T-helper 2 cell (primary cell): ENCODE data around the gene SNX9.
A peak's percentile ranks its signal among the peaks of the same experiment; 100 is the strongest.
"Not testable (repeated sequence)": the region's sequence is repeated elsewhere in the genome, so short reads cannot be mapped to it uniquely, and the experiment has no call there.

Source experiments
- DNase-seq, 5 experiments: peaks; one replicate each; pipeline versions ENCODE4 v3.0.0 to v3.0.0-alpha.2; 2012 to 2022
- total RNA-seq, 2 donors: gene quantifications; one replicate each; lab custom pipeline; 2026; lab: John Stamatoyannopoulos, UW

SNX9 gene
- total RNA-seq, result 39.3 to 177 reads per million in 2 donors

GRCh38 chr6:157823001-157823527, at the start of gene SNX9:
Gene SNX9 (plus strand): TSS chr6:157823246. CDS start chr6:157823435, 189 bp downstream.
- DNase-seq, result peak; percentile 41 to 67 (median 52)

- no peak for DNase-seq
Observed at GRCh38 chr6:157773248-157773773, 49.7 kb upstream of the SNX9 start.

GRCh38 chr6:157774153-157775135, 48.6 kb upstream of the SNX9 start:
- peak in 1 of 5 experiments; percentile 34 for DNase-seq

DNA sequence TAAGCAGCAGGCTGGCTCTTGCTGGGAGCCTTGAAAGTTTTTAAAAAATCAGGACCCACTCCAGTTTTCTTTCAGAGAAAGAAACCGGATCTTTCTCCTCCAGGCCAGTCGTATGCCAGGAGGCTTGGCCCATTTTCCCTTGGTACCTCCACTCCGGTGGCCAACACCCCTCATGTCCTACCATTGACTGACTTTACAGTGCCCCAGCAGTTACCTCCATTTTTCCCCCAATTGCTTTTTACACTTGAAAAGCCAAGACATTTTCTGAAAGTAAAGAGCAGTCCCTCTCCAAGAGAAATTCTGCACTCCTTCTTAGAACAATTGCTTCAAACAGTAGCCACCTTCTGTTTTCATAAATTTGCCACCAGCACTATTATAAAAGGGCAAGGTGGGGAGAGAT, 47.7 kb upstream of the SNX9 start:
- DNase-seq, result no peak

DNA sequence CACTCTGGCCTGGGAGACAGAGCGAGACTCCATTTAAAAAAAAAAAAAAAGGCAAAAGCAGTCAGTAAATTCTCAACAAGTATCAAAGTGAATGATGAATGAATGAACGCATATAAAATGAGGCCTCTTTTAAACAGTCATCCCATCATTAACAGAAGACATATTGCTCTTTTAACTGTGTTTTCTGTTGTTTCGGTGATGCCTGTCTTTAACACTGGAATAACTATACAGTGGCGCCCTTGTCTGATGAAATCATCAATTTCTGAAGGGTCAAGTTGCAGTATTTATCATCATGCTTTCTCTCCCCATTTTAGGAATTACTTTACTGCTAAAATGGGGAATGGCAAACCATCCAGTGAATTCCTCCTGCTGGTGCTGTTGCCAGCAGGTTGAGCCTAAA, 45.7 kb upstream of the SNX9 start:
- no peak for DNase-seq

DNA sequence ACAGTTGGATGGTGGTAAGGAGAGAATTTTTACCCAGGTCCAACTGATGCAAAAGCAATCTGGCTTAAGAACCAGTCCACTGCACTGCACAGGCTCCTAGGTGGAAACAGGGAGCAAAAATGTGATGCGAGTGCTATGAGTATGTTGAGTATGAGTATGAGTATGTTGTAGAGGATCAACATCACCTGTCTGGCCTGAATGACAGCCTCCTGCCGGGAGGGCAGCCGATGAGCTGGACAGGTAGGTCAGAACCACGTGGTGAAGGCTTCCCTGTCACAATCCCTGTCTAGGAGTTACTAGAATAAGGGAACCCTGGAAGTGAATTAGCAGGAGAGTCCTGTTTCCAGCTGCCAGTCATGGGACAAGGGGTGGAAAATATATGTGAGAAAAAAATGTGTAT, 44.3 kb upstream of the SNX9 start:
- no peak for DNase-seq

GRCh38 chr6:157779705-157780604, 43.1 kb upstream of the SNX9 start:
- DNase-seq, result no peak

GRCh38 chr6:157785636-157786035, 37.4 kb upstream of the SNX9 start:
- DNase-seq, result no peak

- no peak for DNase-seq
Observed at GRCh38 chr6:157786221-157786620, 36.8 kb upstream of the SNX9 start.

- DNase-seq, result no peak
Observed at GRCh38 chr6:157787080-157787479, 36.0 kb upstream of the SNX9 start.

DNA sequence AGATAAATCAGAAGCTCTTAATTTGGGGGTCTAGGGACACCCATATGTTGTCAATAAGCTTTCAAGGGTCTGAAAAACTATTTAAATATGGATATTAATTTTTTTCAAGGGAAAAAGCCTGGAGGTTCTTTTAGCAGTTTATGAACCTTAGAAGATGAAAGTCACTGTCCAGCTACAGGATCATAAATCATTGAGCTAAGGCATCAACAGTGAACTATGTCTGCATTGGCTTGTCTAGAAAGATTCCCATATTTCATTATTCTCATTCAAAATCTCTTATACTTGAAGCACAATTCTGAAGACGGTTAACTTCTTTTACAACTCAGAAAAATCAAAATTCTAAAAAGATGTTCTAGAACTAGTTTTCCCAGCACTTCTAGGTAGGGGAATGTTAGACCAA, 34.9 kb upstream of the SNX9 start:
- DNase-seq, result no peak

DNA sequence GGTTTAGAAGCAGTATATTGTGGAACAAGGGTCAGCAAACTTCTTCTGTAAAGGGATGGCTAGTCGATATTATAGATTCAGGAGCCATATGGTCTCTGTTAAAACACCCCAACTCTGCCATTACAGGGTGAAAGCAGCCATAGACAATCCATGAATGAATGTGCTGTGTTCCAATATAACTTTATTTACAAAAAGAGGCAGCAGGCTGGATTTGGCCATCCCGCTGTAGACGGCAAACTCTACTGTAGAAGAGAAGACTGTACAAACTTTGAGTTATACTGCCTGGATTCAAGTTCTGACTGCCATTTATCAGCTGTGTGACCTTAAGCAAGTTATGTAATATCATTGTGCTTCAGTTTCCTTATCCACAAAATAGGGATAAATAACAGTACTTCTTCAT, 33.7 kb upstream of the SNX9 start:
- no peak for DNase-seq

DNA sequence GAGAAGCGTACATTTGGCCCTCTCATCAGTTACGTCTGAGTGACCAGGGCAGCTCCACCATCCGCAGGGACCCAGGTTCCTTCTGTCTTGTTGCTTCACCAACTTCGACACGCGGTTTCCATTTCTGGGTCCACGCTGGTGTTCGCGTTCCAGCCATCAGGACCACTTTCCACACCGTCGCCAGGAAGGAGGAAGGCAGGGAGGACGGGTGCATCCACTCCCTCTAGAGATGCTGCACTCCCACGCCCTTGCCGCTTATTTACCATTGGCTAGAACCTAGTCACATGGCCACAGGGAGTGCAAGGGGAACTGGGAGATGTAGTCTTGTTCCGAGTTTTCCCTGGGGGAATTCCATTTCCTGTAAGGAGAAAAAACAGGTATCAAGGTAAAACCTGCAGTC, 33.2 kb upstream of the SNX9 start:
- no peak for DNase-seq

DNA sequence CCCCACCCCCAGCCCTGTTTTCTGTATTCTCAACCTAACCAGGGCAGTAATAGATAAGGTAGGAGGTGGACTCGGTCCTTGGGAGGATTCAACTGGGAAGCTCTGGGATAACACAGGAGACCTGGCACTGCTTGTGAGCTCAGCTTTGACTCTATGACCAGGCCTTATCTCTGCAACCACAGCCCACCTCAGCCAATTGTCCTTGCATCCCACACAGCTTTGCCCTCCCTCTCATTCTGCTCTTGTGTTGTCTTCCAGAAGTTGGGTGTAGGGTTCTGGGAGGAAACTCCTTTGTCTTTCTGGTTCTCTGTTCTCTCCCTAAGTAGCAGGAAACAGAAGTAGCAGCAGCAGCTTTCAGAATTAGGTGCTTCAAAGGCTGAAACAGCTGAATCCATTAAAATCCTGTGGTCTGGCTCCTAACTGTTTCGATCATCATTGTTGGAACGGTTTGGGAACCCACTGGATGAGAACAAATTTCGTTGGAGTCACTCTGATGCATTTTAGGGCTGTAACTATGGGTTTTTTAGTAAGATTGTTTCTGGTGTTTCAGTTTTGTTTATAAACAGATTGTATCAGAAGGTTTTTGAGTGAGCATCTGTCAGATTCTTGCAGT, 32.4 kb upstream of the SNX9 start:
- no peak for DNase-seq

DNA sequence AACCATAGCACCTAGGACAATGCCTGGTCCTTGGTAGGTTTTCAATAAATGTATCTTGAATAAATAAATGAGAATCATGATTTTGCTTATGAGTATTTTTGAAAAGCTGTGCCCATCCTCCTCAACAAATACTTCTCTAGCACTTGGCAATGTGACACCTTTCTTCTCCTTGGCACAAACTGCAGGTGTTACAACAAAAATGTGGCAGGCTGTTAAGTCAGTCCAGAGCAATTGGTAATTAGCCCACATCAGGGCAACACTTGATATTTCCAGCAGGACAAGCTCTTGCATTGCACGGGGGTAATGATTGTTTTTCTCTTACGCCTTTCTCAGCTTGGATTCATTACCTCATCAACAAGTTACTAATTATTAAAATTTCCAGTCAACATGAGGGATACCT, 31.6 kb upstream of the SNX9 start:
- no peak for DNase-seq

GRCh38 chr6:157792671-157793070, 30.4 kb upstream of the SNX9 start:
- DNase-seq, result no peak

- not testable (repeated sequence) for DNase-seq
Observed at GRCh38 chr6:157794012-157794411, 29.0 kb upstream of the SNX9 start.

GRCh38 chr6:157795841-157796240, 27.2 kb upstream of the SNX9 start:
- no peak for DNase-seq

DNA sequence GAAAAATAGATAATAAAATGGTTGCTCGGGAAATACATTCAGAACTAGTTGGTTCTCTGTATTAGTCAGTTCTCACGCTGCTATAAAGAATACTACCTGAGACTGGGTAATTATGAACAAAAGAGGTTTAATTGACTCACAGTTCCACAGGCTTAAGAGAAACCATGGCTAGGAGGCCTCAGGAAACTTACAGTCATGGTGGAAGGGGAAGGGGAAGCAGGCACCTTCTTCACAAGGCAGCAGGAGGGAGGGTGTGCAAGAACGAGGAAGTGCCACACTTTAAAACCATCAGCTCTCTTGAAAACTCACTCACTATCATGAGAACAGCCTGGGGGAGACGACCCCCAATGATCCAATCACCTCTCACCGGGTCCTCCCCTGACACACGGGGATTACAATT, 24.2 kb upstream of the SNX9 start:
- DNase-seq, result no peak

DNA sequence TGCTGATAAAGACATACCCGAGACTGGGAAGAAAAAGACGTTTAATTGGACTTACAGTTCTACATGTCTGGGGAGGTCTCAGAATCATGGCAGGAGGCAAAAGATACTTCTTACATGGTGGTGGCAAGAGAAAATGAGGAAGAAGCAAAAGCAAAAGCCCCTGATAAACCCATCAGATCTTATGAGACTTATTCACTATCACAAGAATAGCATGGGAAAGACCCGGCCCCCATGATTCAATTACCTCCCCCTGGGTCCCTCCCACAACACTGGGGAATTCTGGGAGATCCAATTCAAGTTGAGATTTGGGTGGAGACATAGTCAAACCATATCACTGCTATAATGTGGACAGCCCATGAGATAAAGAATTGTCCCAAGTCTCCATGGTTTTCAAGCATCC, 23.5 kb upstream of the SNX9 start:
- DNase-seq, result not testable (repeated sequence)

DNA sequence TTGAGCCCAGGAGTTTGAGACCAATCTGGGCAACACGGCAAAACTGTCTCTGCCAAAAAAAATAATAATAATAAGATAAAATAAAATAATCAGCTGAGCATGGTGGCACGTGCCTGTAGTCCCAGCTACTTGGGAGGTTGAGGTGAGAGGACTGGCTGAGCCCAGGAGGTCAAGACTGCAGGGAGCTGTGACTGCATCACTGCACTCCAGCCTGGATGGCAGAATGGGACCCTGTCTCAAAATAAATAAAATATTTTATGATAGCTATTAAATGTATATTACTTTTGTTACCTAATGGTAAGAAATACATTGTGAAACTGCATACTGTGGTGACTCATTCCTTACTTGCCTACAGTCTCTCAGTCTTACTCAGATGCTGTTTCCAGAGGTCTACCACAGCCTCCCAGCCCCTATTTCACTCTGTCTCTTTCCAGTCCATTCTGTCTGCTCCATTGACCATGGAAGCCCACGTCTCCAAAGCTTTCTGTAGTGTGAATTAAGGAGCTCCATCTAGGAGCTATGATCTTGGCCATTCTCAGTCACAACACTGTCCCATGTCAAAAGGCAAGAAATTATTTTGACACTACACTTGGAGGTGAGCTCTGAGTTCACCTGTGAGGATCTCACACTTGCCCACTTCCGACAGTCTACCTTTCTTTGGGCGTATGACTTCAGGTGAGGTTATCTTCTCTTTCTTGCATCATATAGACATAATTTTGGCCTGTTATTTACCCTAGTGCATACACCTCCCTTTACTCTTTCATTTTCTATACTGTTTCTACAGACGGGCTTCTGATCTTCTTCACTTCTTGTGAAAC, 22.4 kb upstream of the SNX9 start:
- DNase-seq, result peak in 2 of 5 experiments; percentile 17 to 80
